Mesendoderm (in vitro differentiated cells): ENCODE data around the gene ZNF211.

Experiments used
- DNase-seq: peaks from one replicate; pipeline ENCODE4 v3.0.0; 2013
- H2AK5ac ChIP-seq: 2 replicates; pipeline ENCODE4 v1.6.1; 2013; ENCODE audit warnings: low read length, inconsistent platforms
- H2BK120ac ChIP-seq: 2 replicates; pipeline ENCODE4 v1.6.1; 2013; ENCODE audit warnings: low read depth, mild to moderate bottlenecking, low read length, moderate library complexity, mixed read lengths
- H2BK15ac ChIP-seq: replicated peaks from 2 replicates; pipeline ENCODE4 v1.6.1; 2013; ENCODE audit warnings: low read depth, mild to moderate bottlenecking, moderate library complexity
- H2BK5ac ChIP-seq: 2 replicates; pipeline ENCODE4 v1.6.1; 2013; ENCODE audit warnings: low read length, inconsistent platforms
- H3K18ac ChIP-seq: 2 replicates; pipeline ENCODE4 v1.6.1; 2013; ENCODE audit warnings: mild to moderate bottlenecking, low read length, mixed read lengths
- H3K23ac ChIP-seq: one replicate; pipeline ENCODE4 v1.6.1; 2013; ENCODE audit warnings: low read length
- H3K27ac ChIP-seq: 2 replicates; pipeline ENCODE4 v1.5.1; 2013; ENCODE audit warnings: low read depth, mild to moderate bottlenecking, inconsistent platforms, low read length, moderate library complexity
- H3K27me3 ChIP-seq: 2 replicates; pipeline ENCODE4 v1.6.1; 2013; ENCODE audit warnings: low read length, control low read depth, mild to moderate bottlenecking, inconsistent platforms; ENCODE audit not compliant: insufficient read depth, poor library complexity
- H3K36me3 ChIP-seq: 2 replicates; pipeline ENCODE4 v1.6.1; 2013; ENCODE audit warnings: low read length, inconsistent platforms; ENCODE audit not compliant: control insufficient read depth, insufficient read depth
- H3K4ac ChIP-seq: one replicate; pipeline ENCODE4 v1.6.1; 2013; ENCODE audit warnings: low read depth, mild to moderate bottlenecking, low read length, moderate library complexity
- H3K4me1 ChIP-seq: 2 replicates; pipeline ENCODE4 v1.6.1; 2013; ENCODE audit warnings: low read depth, low read length, inconsistent platforms; ENCODE audit not compliant: control insufficient read depth
- H3K4me2 ChIP-seq: 2 replicates; pipeline ENCODE4 v1.6.1; 2013; ENCODE audit warnings: low read length
- H3K4me3 ChIP-seq: 2 replicates; pipeline ENCODE4 v1.5.1; 2013; ENCODE audit warnings: mild to moderate bottlenecking, low read length
- H3K56ac ChIP-seq: one replicate; pipeline ENCODE4 v1.6.1; 2013; ENCODE audit warnings: low read length
- H3K79me1 ChIP-seq: 2 replicates; pipeline ENCODE4 v1.6.1; 2013; ENCODE audit warnings: low read length, inconsistent platforms
- H3K79me2 ChIP-seq: 2 replicates; pipeline ENCODE4 v1.6.1; 2013; ENCODE audit warnings: mild to moderate bottlenecking, low read length; ENCODE audit not compliant: control insufficient read depth, insufficient read depth
- H3K9ac ChIP-seq: 2 replicates; pipeline ENCODE4 v1.6.1; 2013; ENCODE audit warnings: low read length, inconsistent platforms
- H4K5ac ChIP-seq: one replicate; pipeline ENCODE4 v1.6.1; 2013; ENCODE audit warnings: low read length
- H4K8ac ChIP-seq: one replicate; pipeline ENCODE4 v1.6.1; 2013; ENCODE audit warnings: low read depth, mild to moderate bottlenecking, control low read depth, low read length, moderate library complexity
- WGBS: extraction: QIAGEN DNeasy Blood & Tissue Kit; methylation state at CpG from one replicate; pipeline ENCODE4 v1.1.7; 2013; ENCODE audit warnings: low lambda C conversion rate, missing lambda C conversion rate; ENCODE audit not compliant: insufficient coverage; ENCODE audit errors: extremely low coverage; 5-methylcytosine and 5-hydroxymethylcytosine counted together

Gene ZNF211

DNA sequence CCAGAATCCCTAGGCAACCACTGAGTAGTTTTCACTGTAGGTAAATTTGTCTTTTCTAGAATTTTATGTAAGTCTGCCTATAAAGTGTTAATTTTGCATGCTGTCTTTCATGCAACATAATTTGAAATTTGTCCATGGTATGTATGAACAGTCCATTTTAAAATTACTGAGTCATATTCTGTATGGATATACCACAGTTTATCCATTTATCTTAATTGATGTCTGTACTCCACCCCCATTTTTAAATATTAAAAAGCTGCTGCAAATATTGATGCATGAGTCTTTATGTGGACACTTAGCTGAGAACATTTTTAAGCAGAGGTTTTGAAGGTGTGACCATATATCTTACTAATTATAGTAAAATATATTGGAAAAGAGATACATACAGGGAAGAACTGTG, 9.9 kb upstream of the ZNF211 start:
- no peak overlapping the region for H3K18ac ChIP-seq
- no peak overlapping the region for H2BK15ac ChIP-seq
- H3K36me3 ChIP-seq: peaks cover 38% of the 10 kb centered on the region
- no peaks in the 10 kb centered on the region for H3K4me1 ChIP-seq
- peaks cover 32% of the 10 kb centered on the region for H3K79me1 ChIP-seq
- no peak overlapping the region for H3K9ac ChIP-seq
- H3K79me2 ChIP-seq: peaks cover 36% of the 10 kb centered on the region
- no peaks in the 10 kb centered on the region for H3K27me3 ChIP-seq
- no peak overlapping the region for H3K4me3 ChIP-seq
- no peak overlapping the region for H4K8ac ChIP-seq
- H3K4ac ChIP-seq: no peak overlapping the region
- H2AK5ac ChIP-seq: no peak overlapping the region
- no peak overlapping the region for H3K23ac ChIP-seq
- H2BK120ac ChIP-seq: no peak overlapping the region
- no peak overlapping the region for H3K4me2 ChIP-seq
- DNase-seq: no peak
- H3K27ac ChIP-seq: no peak overlapping the region
- H2BK5ac ChIP-seq: no peak overlapping the region
- H4K5ac ChIP-seq: no peak overlapping the region
- H3K56ac ChIP-seq: no peak overlapping the region

DNA sequence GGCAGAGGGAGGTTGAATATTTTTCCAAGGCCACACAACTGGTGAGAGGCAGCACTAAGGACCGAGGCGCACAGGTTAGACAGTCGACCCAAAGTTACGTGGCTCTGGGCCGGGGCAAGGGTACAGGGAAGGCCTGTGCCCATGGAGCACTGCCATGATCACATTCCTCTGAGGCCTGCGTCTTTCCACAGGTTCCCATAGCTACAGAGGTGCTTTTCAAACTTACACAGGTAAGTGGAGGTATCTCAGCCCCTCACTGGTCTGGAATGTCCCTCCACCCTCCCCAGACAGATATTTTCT, 814 bp downstream of the ZNF211 start:
- no peaks in the 10 kb centered on the region for H3K27me3 ChIP-seq
- H2BK15ac ChIP-seq: no peak overlapping the region
- H4K8ac ChIP-seq: no peak overlapping the region
- H3K36me3 ChIP-seq: peaks cover 2% of the 10 kb centered on the region
- H3K27ac ChIP-seq: no peak overlapping the region
- H4K5ac ChIP-seq: no peak overlapping the region
- peak overlapping the region; percentile 79 for H3K4me2 ChIP-seq
- H2BK120ac ChIP-seq: no peak overlapping the region
- H3K4me1 ChIP-seq: no peaks in the 10 kb centered on the region
- no peak overlapping the region for H2BK5ac ChIP-seq
- no peak overlapping the region for H3K23ac ChIP-seq
- no peaks in the 10 kb centered on the region for H3K79me2 ChIP-seq
- H3K9ac ChIP-seq: peak overlapping the region; percentile 63
- H3K56ac ChIP-seq: peak overlapping the region; percentile 89
- peaks cover 2% of the 10 kb centered on the region for H3K79me1 ChIP-seq
- peak; percentile 28 for DNase-seq
- H2AK5ac ChIP-seq: no peak overlapping the region
- H3K4ac ChIP-seq: no peak overlapping the region
- peak overlapping the region; percentile 87 for H3K4me3 ChIP-seq
- no CpG with 5 or more reads among the region's 6 CpGs for WGBS
- no peak overlapping the region for H3K18ac ChIP-seq

DNA sequence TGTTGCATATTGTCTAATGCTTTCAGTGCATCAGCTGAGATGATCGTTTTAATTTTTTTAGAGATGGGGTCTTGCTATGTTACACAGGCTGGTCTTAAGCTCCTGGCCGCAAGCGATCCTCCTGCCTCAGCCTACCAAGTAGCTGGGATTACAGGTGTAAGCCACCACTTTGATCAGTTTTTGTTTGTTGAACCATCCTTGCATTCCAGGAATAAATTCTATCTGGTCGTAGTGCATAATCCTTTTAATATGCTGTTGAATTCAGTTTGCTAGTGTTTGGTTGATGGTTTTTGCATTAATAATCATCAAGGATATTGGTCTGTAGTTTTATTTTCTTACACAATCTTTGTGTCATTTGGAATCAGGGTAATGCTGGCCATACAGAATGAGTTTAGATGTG, 4.4 kb downstream of the ZNF211 start:
- no peak for DNase-seq

DNA sequence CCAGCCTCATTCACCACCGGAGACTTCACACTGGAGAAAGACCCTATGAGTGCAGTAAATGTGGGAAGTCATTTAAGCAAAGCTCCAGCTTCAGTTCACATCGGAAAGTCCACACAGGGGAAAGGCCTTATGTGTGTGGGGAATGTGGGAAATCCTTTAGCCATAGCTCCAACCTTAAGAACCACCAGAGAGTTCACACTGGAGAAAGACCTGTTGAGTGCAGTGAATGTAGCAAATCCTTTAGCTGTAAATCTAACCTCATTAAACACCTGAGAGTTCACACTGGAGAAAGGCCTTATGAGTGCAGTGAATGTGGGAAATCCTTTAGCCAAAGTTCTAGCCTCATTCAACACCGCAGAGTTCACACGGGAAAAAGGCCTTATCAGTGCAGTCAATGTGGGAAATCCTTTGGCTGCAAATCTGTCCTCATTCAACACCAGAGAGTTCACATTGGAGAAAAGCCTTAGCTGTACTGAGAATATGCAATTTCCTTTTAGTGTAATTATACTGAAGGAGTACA, 8.8 kb downstream of the ZNF211 start:
- H3K36me3 ChIP-seq: peaks cover 10% of the 10 kb centered on the region
- H3K56ac ChIP-seq: no peak overlapping the region
- no peak overlapping the region for H4K5ac ChIP-seq
- DNase-seq: no peak
- no peak overlapping the region for H3K18ac ChIP-seq
- no peaks in the 10 kb centered on the region for H3K79me2 ChIP-seq
- H2BK5ac ChIP-seq: no peak overlapping the region
- no CpG with 5 or more reads among the region's 4 CpGs for WGBS
- no peak overlapping the region for H2BK15ac ChIP-seq
- no peak overlapping the region for H4K8ac ChIP-seq
- no peaks in the 10 kb centered on the region for H3K4me1 ChIP-seq
- no peak overlapping the region for H3K4me2 ChIP-seq
- no peaks in the 10 kb centered on the region for H3K79me1 ChIP-seq
- H2BK120ac ChIP-seq: no peak overlapping the region
- H3K23ac ChIP-seq: no peak overlapping the region
- no peak overlapping the region for H3K4ac ChIP-seq
- no peak overlapping the region for H2AK5ac ChIP-seq
- H3K9ac ChIP-seq: no peak overlapping the region
- no peaks in the 10 kb centered on the region for H3K27me3 ChIP-seq
- no peak overlapping the region for H3K27ac ChIP-seq
- no peak overlapping the region for H3K4me3 ChIP-seq

More for the DNA sequence above, 4.4 kb downstream of the ZNF211 start:
- no peak overlapping the region for H3K4ac ChIP-seq
- H3K27me3 ChIP-seq: no peaks in the 10 kb centered on the region
- H4K8ac ChIP-seq: no peak overlapping the region
- no peak overlapping the region for H4K5ac ChIP-seq
- H3K79me1 ChIP-seq: peaks cover 2% of the 10 kb centered on the region
- H2BK15ac ChIP-seq: no peak overlapping the region
- H3K18ac ChIP-seq: no peak overlapping the region
- H2BK120ac ChIP-seq: no peak overlapping the region
- no peak overlapping the region for H2BK5ac ChIP-seq
- no peak overlapping the region for H2AK5ac ChIP-seq
- no peaks in the 10 kb centered on the region for H3K4me1 ChIP-seq
- no peak overlapping the region for H3K23ac ChIP-seq
- peaks cover 12% of the 10 kb centered on the region for H3K36me3 ChIP-seq
- H3K4me2 ChIP-seq: no peak overlapping the region
- WGBS: no CpG with 5 or more reads among the region's 4 CpGs
- H3K56ac ChIP-seq: no peak overlapping the region
- H3K9ac ChIP-seq: no peak overlapping the region
- H3K27ac ChIP-seq: no peak overlapping the region
- no peak overlapping the region for H3K4me3 ChIP-seq
- H3K79me2 ChIP-seq: no peaks in the 10 kb centered on the region

DNA sequence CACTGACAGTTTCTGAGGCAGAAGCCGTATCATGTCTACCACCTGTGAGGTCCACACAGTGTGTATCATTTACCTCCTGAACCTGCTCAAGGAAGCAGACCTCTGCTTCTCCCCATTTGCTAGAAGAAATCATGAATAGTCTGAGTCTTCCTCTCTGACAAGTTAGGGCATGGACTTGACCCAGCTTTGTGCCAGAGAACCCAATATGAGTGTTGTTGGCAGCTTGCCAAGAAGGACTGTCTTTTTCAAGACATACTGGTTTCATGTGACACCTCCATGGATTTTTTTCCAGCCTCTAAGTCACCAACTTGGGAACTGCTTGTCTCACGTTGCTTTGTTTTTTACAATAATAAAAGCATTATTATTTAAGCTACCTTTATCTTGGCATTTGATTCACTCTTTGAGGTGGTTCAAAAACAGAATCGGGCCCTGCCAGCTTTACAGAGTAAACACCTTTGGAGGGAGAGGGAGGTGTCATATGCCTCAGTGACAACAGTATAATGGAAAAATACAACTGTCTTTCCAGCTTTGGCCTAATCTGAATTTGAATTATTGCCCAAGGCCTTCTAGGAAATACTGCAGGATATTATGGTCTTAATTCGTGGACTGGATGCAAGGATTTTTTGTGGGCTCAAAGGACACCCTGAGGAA, 9.6 kb downstream of the ZNF211 start:
- WGBS: no CpG with 5 or more reads among the region's 4 CpGs
- Histone ChIP-seq H3K23ac (no peak overlapping the region), H3K9ac (no peak overlapping the region), H2BK15ac (no peak overlapping the region), H3K27ac (no peak overlapping the region), H3K4me1 (no peaks in the 10 kb centered on the region), H3K36me3 (peaks cover 10% of the 10 kb centered on the region), H3K4me3 (no peak overlapping the region), H3K4ac (no peak overlapping the region), H2BK120ac (no peak overlapping the region), H3K56ac (no peak overlapping the region), H3K79me1 (no peaks in the 10 kb centered on the region), H4K8ac (no peak overlapping the region), H3K79me2 (no peaks in the 10 kb centered on the region), H4K5ac (no peak overlapping the region), H3K4me2 (no peak overlapping the region), H2AK5ac (no peak overlapping the region), H2BK5ac (no peak overlapping the region), H3K18ac (no peak overlapping the region), H3K27me3 (no peaks in the 10 kb centered on the region)
- no peak for DNase-seq

DNA sequence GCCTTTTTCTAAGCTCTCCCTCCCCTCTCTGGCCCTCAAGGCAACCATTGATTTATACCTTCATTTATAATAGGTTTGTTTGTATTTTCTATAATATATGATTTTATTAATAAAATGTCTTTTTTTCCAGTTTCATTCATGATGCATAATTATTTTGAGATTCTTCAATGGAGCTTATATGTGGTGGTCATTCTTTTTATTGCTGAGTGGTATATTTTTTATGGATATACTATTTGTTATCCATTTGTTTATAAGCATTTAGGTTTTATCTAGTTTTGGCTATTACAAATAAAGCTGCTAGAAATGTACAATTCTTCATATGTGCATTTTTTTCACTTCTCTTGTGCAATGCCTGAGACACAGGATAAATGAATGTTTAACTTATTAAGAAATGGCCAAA, 10.8 kb downstream of the ZNF211 start:
- Histone ChIP-seq H3K4me2 (no peak overlapping the region), H3K4me3 (no peak overlapping the region), H3K36me3 (peaks cover 10% of the 10 kb centered on the region), H3K18ac (no peak overlapping the region), H3K27ac (no peak overlapping the region), H3K79me1 (no peaks in the 10 kb centered on the region), H2BK120ac (no peak overlapping the region), H4K8ac (no peak overlapping the region), H3K79me2 (no peaks in the 10 kb centered on the region), H3K9ac (no peak overlapping the region), H3K4me1 (no peaks in the 10 kb centered on the region), H2BK5ac (no peak overlapping the region), H3K56ac (no peak overlapping the region), H2AK5ac (no peak overlapping the region), H3K23ac (no peak overlapping the region), H3K27me3 (no peaks in the 10 kb centered on the region), H2BK15ac (no peak overlapping the region), H4K5ac (no peak overlapping the region), H3K4ac (no peak overlapping the region)
- no peak for DNase-seq
